HL-60 (cell line): ENCODE measurements around the gene GPR42.

ENCODE experiments used
- DNase-seq, 2 experiments: peaks; one replicate each; pipeline ENCODE4 v3.0.0-alpha.2; 2010 to 2020; ENCODE audit warnings: low read depth in 1 of 2, low spot score in 1 of 2
- H3K27ac ChIP-seq: fragments of 250-450 bp; sonication (Bioruptor Pico); replicated peaks from 2 replicates; pipeline ENCODE4 v1.5.1; 2020; ENCODE audit warnings: mild to moderate bottlenecking, moderate library complexity
- H3K27me3 ChIP-seq: fragments of 250-450 bp; sonication (Bioruptor Pico); 2 replicates; pipeline ENCODE4 v1.5.1; 2021; ENCODE audit warnings: mild to moderate bottlenecking, moderate library complexity; ENCODE audit not compliant: insufficient read depth, poor library complexity, severe bottlenecking
- H3K4me3 ChIP-seq: replicated peaks from 2 replicates; pipeline ENCODE4 v1.5.1; 2011; ENCODE audit warnings: mild to moderate bottlenecking, control low read depth, low read length; ENCODE audit not compliant: insufficient read depth
- GABPA ChIP-seq: IDR thresholded peaks from 2 replicates; pipeline ENCODE4 v1.6.1; 2012; ENCODE audit warnings: low read depth
- POLR2AphosphoS5 ChIP-seq: IDR thresholded peaks from 2 replicates; pipeline ENCODE4 v1.6.1; 2012; ENCODE audit warnings: low read depth
- SPI1 ChIP-seq: IDR thresholded peaks from 2 replicates; pipeline ENCODE4 v1.6.1; 2012; ENCODE audit warnings: low read depth, mild to moderate bottlenecking, borderline replicate concordance
- TF ChIP-seq, protein P1 (sequence below): IDR thresholded peaks from one replicate; pipeline ENCODE4 v1.5.1; 2011; ENCODE audit warnings: low read length, control low read depth, inconsistent platforms; ENCODE audit not compliant: insufficient read depth
- TF ChIP-seq, protein P2 (sequence below): IDR thresholded peaks from 2 replicates; pipeline ENCODE4 v1.6.1; 2012; ENCODE audit warnings: low read depth; ENCODE audit not compliant: insufficient replicate concordance

Gene GPR42

DNA sequence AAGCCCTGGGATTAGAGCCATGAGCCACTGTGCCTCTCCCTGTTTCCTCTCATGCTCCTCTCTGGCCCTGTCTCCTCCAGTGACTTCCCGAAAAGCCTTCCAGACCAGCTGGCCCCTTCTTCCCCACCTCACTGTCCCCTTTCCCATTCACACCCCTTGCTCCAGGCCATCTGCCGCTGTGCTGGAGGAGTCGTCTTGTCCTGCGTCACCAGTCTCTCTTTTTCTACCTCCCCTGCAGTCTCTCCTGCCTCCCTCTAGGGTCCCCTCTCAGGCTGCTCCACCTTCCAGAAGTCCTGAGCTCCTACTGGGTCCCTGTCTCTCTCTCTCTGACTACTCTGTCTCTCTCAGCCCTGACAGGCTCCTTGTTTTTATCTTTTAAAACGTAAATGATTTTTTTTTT is 28.4 kb upstream of the GPR42 start:
- DNase-seq, result no peak
- TF ChIP-seq, protein P1, sequence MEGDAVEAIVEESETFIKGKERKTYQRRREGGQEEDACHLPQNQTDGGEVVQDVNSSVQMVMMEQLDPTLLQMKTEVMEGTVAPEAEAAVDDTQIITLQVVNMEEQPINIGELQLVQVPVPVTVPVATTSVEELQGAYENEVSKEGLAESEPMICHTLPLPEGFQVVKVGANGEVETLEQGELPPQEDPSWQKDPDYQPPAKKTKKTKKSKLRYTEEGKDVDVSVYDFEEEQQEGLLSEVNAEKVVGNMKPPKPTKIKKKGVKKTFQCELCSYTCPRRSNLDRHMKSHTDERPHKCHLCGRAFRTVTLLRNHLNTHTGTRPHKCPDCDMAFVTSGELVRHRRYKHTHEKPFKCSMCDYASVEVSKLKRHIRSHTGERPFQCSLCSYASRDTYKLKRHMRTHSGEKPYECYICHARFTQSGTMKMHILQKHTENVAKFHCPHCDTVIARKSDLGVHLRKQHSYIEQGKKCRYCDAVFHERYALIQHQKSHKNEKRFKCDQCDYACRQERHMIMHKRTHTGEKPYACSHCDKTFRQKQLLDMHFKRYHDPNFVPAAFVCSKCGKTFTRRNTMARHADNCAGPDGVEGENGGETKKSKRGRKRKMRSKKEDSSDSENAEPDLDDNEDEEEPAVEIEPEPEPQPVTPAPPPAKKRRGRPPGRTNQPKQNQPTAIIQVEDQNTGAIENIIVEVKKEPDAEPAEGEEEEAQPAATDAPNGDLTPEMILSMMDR, result no peak
- TF ChIP-seq SPI1, result no peak
- no peak for TF ChIP-seq GABPA
- TF ChIP-seq POLR2AphosphoS5, result no peak
- TF ChIP-seq, protein P2, sequence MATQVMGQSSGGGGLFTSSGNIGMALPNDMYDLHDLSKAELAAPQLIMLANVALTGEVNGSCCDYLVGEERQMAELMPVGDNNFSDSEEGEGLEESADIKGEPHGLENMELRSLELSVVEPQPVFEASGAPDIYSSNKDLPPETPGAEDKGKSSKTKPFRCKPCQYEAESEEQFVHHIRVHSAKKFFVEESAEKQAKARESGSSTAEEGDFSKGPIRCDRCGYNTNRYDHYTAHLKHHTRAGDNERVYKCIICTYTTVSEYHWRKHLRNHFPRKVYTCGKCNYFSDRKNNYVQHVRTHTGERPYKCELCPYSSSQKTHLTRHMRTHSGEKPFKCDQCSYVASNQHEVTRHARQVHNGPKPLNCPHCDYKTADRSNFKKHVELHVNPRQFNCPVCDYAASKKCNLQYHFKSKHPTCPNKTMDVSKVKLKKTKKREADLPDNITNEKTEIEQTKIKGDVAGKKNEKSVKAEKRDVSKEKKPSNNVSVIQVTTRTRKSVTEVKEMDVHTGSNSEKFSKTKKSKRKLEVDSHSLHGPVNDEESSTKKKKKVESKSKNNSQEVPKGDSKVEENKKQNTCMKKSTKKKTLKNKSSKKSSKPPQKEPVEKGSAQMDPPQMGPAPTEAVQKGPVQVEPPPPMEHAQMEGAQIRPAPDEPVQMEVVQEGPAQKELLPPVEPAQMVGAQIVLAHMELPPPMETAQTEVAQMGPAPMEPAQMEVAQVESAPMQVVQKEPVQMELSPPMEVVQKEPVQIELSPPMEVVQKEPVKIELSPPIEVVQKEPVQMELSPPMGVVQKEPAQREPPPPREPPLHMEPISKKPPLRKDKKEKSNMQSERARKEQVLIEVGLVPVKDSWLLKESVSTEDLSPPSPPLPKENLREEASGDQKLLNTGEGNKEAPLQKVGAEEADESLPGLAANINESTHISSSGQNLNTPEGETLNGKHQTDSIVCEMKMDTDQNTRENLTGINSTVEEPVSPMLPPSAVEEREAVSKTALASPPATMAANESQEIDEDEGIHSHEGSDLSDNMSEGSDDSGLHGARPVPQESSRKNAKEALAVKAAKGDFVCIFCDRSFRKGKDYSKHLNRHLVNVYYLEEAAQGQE, result no peak
- peaks cover 5% of the 10 kb centered on the region for H3K27me3 ChIP-seq
- no peak overlapping the region for H3K27ac ChIP-seq
- H3K4me3 ChIP-seq, result no peak overlapping the region

DNA sequence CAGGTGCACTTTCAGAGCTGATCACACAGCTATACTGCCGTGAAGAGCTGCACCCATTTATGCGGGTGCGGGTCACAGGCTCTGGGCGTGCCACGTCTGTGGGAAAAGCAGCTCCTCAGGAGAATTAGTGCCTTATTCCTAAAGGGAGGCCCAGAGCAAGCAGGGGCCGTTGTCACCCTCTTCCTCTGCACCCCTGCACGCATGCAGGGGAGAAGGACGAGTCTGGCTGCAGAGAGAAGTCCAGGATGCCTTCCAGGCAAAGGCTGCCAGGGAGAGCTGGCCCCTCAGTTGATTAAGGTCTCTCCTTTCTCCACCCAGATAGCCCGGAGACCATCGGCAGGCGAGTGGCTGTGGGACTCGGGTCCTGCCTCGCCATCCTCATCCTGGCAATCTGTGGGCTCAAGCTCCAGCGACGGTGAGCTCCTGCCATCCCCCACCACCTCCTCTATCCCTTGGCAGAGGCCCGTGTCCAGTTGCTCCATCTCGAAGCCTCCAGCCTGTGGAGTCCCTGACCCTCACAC is 26.3 kb upstream of the GPR42 start:
- Histone ChIP-seq H3K4me3 (no peak overlapping the region), H3K27me3 (peaks cover 5% of the 10 kb centered on the region), H3K27ac (no peak overlapping the region)
- no peak for DNase-seq
- TF ChIP-seq POLR2AphosphoS5 (no peak), GABPA (no peak), SPI1 (no peak)
- TF ChIP-seq, protein P2, result no peak
- TF ChIP-seq, protein P1, result no peak

DNA sequence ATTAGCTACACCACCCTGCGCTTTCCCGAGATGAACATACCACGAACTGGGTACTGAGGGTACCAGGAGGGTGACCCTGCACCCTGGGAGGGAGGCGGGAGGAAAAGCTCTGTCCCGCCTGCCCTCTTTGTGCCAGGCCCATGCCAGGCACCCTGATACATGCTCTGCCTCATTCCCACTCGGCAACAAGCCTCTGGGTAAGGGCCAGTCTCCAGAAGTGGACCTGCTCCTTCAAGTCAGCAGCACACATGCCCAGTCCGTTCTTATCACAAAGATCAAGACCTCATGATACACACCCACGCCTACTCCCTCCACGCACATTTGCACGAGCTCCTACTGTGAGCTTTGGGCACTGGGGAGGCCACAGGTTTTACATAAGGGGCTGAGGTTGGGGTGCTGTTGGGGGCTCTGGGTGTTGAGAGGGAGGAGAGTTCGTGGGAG is 25.2 kb upstream of the GPR42 start:
- H3K27ac ChIP-seq, result no peak overlapping the region
- TF ChIP-seq, protein P2, result no peak
- TF ChIP-seq, protein P1, result no peak
- TF ChIP-seq SPI1 (no peak), GABPA (no peak), POLR2AphosphoS5 (no peak)
- no peak overlapping the region for H3K4me3 ChIP-seq
- H3K27me3 ChIP-seq, result peaks cover 5% of the 10 kb centered on the region
- no peak for DNase-seq
